ENCODE results near the gene OR51E1.

OR51E1 gene

DNA sequence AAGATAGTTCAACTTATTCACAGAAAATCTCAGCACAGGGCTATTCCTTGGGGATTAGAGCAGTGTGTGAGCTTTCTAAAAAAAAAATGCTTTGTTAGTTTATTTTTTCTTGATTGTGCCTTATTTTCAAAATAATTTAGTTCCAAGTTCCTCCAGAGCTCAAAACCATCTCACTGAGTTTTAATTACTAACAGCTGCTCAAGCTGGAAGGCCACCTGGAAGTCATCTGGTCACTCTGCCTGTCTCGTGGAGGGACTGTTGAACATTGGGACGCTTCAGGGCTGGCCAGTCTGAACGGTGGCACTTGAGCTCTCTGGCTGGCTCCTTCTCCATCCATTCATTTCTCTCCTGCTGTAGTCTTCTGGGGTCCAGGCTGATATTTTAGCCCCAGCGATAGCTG lies 4.0 kb downstream of the OR51E1 start:
- no peak for DNase-seq (ENCODE audit: low read depth in 1 of 2, low spot score in 1 of 2)

GRCh38 chr11:4654635-4655369 lies 11.0 kb downstream of the OR51E1 start:
- no peak for DNase-seq (ENCODE audit: low read depth in 1 of 2, low spot score in 1 of 2)

- no peak for DNase-seq (ENCODE audit: low read depth in 1 of 2, low spot score in 1 of 2)
Measured at GRCh38 chr11:4658629-4659445, 15.1 kb downstream of the OR51E1 start.

GRCh38 chr11:4662876-4663275 lies 19.1 kb downstream of the OR51E1 start:
- no peak for DNase-seq (ENCODE audit: low read depth in 1 of 2, low spot score in 1 of 2)

- no peak for DNase-seq (ENCODE audit: low read depth in 1 of 2, low spot score in 1 of 2)
Measured at GRCh38 chr11:4664183-4664582, 20.4 kb downstream of the OR51E1 start.

DNA sequence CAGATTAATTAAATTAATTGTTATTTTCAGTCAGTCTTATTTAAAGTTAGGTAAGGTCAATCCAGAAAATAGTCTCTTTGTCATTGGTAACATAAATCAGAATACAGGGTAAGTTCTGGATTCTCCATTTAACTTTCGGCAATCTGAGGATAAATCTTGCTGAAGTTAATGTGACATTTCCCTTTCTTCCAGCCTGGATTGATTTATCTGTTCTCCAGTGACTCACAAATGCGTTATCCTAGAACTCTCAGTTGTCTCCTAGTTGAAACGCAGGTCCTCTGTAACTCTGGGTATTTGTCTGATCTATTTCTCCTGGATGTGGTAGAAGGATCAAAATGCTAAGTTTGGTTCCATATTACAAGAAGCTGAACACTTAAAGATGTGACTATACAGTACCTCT lies 21.0 kb downstream of the OR51E1 start:
- DNase-seq (ENCODE audit: low read depth in 1 of 2, low spot score in 1 of 2) = no peak

DNA sequence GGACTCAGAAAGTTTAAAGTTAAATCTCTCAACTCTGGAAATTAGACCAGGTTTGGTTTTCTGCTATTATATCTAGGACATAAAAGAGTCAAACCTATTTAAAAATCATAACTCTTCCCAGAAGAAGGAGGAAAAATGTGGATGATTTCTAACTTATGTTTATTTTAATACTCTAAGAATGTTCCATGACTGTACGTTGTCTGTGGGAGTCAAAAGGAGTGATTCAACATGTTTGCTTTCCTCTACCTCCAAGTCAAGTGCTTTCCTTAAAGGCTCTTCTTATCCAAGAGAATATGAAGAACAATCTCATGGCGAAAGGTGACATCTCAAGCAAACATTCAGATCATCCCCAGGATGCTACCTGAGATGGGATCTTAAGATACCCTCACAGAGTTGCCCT lies 21.6 kb downstream of the OR51E1 start:
- no peak for DNase-seq (ENCODE audit: low read depth in 1 of 2, low spot score in 1 of 2)

DNA sequence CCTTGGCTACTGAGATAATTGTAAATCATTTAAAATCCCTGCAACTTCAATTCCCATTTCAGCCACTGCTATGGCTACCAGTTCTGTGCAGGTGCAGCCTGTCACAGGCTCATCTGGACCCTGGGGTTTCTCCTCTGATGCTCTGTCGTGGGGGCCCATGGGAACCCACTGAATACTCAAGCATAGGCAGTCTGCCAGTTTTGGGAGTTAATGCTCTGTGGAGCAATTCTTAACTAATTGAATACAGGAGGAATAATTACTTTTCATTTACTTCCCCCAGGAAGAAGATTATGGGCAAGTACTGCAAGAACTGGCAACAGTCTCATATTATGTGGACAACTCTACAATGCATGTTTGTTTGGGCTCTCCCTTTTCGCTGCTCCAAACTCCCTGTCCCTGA lies 28.0 kb downstream of the OR51E1 start:
- no peak for DNase-seq (ENCODE audit: low read depth in 1 of 2, low spot score in 1 of 2)

- DNase-seq (ENCODE audit: low read depth in 1 of 2, low spot score in 1 of 2) = no peak
Measured at GRCh38 chr11:4672470-4672869, 28.7 kb downstream of the OR51E1 start.

DNA sequence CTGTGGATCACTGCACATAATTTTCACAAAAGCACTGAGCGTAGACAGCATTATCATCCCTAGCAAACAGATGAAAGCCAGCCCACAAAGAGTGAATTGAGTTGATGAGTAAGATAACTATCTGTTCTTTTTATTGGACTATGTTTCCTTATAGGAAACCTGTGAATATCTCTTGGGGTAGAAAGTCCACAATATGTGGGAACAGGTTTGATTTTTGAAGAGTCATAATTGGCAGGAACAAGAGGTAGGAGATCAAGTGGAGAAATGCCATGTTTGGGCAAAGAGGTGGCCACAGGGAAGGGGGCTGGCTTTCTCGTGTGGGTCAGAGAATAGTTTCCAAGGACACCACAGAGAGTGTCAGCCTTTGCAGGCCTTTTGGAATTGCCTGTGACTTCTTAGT lies 30.0 kb downstream of the OR51E1 start:
- DNase-seq (ENCODE audit: low read depth in 1 of 2, low spot score in 1 of 2) = no peak

GRCh38 chr11:4677948-4678347 lies 34.2 kb downstream of the OR51E1 start:
- DNase-seq (ENCODE audit: low read depth in 1 of 2, low spot score in 1 of 2) = no peak

DNA sequence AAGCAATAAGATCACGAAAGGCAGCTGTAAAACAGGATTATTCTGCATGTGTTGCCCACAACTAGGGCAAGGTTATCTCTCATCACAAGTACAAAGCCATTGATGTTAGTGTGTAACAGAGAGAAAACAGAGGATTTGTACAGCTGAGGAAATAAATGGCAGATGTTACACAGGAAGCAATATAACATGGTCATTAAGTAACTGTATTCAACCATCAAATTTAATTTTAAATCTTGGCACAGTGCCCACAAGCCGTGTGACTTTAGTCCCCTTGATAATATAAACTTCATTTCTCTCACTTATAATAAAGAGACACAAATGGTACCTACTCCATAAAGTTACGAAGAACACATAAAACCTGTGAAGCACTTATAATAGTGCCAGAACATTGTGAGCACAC lies 36.6 kb downstream of the OR51E1 start:
- no peak for DNase-seq (ENCODE audit: low read depth in 1 of 2, low spot score in 1 of 2)

GRCh38 chr11:4682623-4683419 lies 39.0 kb downstream of the OR51E1 start:
- DNase-seq (ENCODE audit: low read depth in 1 of 2, low spot score in 1 of 2) = no peak

GRCh38 chr11:4684631-4685285 lies 41.0 kb downstream of the OR51E1 start:
- no peak for DNase-seq (ENCODE audit: low read depth in 1 of 2, low spot score in 1 of 2)

- no peak for DNase-seq (ENCODE audit: low read depth in 1 of 2, low spot score in 1 of 2)
Measured at GRCh38 chr11:4695442-4695841, 51.7 kb downstream of the OR51E1 start.

DNA sequence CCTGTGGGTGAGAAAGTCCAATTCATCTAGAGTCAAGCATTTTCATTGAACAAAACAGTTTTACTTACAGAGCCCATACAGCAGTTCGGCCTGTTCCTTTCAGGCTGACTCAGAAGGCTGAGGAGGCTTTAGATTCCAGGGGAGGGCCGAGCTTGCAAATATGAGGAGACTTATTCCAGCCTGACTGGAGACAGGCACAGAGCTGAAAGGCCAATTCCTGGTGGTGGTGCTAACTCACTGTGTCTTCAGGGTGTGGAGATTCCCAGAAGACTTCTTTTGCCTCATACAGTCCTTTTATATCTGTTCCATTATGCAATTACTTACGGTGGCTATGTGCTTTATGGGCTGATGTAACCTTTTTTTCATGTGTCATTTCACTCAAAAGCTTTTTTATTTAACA lies 53.8 kb downstream of the OR51E1 start, which contains the start of gene OR51E2:
OR51E2 (minus strand) TSS at position 269 of the 400 bp plus-strand sequence. CDS start 15,142 bp downstream, outside the sequence.
- no peak for DNase-seq (ENCODE audit: low read depth in 1 of 2, low spot score in 1 of 2)

- DNase-seq (ENCODE audit: low read depth in 1 of 2, low spot score in 1 of 2) = no peak
Measured at GRCh38 chr11:4699697-4700435, 56.1 kb downstream of the OR51E1 start.

GRCh38 chr11:4700436-4700820 lies 56.6 kb downstream of the OR51E1 start:
- no peak for DNase-seq (ENCODE audit: low read depth in 1 of 2, low spot score in 1 of 2)

- DNase-seq (ENCODE audit: low read depth in 1 of 2, low spot score in 1 of 2) = no peak
Measured at GRCh38 chr11:4704054-4704789, 60.4 kb downstream of the OR51E1 start, which contains the start of gene MMP26. Gene MMP26 (plus strand): TSS chr11:4704784.

Measured in activated T-helper 1 cell treated with anti-CD3 and anti-CD28 coated beads, Interleukin-2, amount 50 U/mL, for 16 hours (primary cell).